ENCODE data around the gene MED13L.
"Not testable (repeated sequence)": the region's sequence is repeated elsewhere in the genome, so short reads cannot be mapped to it uniquely, and the experiment has no call there.

MED13L gene

GRCh38 chr12:116238149-116238548 lies 39.3 kb downstream of the MED13L start:
- no peak for FAIRE-seq

DNA sequence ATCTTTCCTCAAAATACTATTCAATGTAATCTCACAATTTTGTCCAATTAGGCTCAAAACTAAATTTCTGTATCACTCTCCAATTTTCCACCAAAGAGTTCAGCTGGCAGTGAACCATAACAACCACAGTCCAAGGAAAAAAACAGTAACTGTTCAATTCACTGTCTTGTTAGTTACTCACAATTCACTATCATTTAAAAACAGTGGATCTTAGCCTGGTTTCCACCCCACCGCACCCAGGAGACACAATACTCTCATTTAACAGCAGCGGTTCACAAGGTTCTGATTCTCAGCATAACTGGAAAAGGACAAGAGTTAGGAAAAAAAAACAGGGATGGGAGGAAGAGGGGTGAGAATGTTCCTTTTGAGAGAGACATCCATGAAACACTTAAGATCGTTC lies 40.5 kb downstream of the MED13L start:
- no peak for FAIRE-seq
- TF ChIP-seq, protein P1, sequence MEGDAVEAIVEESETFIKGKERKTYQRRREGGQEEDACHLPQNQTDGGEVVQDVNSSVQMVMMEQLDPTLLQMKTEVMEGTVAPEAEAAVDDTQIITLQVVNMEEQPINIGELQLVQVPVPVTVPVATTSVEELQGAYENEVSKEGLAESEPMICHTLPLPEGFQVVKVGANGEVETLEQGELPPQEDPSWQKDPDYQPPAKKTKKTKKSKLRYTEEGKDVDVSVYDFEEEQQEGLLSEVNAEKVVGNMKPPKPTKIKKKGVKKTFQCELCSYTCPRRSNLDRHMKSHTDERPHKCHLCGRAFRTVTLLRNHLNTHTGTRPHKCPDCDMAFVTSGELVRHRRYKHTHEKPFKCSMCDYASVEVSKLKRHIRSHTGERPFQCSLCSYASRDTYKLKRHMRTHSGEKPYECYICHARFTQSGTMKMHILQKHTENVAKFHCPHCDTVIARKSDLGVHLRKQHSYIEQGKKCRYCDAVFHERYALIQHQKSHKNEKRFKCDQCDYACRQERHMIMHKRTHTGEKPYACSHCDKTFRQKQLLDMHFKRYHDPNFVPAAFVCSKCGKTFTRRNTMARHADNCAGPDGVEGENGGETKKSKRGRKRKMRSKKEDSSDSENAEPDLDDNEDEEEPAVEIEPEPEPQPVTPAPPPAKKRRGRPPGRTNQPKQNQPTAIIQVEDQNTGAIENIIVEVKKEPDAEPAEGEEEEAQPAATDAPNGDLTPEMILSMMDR (IDR thresholded peaks at IDR 0.05; ENCODE audit: insufficient read depth, missing control alignments): no peak
- DNase-seq (ENCODE audit: insufficient read length, low spot score): no peak

More at GRCh38 chr12:116238149-116238548, 39.3 kb downstream of the MED13L start:
- DNase-seq (ENCODE audit: insufficient read length, low spot score): no peak
- TF ChIP-seq, protein P1 (IDR thresholded peaks at IDR 0.05; ENCODE audit: insufficient read depth, missing control alignments): no peak

DNA sequence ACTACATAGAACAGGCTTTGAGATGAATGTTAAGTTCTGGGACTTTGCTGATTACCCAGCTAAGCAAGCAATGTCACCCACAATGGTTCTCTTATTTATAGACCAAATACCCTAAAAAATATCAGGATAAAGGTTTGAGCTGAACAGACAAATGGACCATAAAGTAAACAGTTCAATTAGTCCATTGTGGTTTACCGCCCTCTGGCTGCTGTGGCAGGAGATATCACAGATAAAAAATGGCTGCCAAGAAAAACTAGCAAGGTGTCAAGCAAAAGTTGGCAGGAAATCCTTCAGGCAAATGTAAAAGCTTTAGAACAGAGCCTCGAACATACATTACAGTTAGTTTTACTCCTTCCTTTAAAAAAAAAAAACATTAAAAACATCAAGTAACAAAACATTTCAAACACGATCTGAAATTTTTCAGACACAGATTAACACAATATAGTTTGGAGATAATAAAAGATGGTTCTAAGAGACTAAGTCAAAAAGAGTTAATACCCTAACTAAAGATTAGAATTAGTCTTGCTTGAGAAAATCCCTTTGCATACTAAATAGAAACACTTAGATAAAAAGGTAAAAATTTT lies 41.3 kb downstream of the MED13L start:
- TF ChIP-seq, protein P1 (IDR thresholded peaks at IDR 0.05; ENCODE audit: insufficient read depth, missing control alignments): peak; percentile 86
- DNase-seq (ENCODE audit: insufficient read length, low spot score) (no peak), FAIRE-seq (peak; percentile 58)

- not testable (repeated sequence) for DNase-seq (ENCODE audit: insufficient read length, low spot score); FAIRE-seq
Observed at GRCh38 chr12:116234148-116234547, 43.3 kb downstream of the MED13L start.

DNA sequence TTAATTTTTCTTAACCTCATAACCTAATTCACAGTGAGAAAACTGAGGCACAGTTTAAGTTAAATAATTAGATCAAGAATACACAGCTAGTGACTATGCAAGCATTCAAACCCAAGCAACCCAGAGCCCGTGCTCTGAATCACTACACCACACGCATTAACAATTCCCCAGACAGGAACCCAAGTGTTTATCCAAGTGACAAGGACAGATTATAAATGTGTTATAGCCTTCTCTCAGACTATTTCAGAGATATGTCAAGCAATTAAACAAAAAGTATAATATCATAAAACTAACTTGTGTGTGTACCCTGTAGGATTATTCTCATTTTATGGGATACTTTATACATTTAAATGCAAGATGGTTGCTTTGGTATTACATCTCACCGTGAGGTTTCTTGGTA lies 43.8 kb downstream of the MED13L start:
- DNase-seq (ENCODE audit: insufficient read length, low spot score) (no peak), FAIRE-seq (no peak)
- TF ChIP-seq, protein P1 (IDR thresholded peaks at IDR 0.05; ENCODE audit: insufficient read depth, missing control alignments): no peak

GRCh38 chr12:116227811-116228210 lies 49.7 kb downstream of the MED13L start:
- DNase-seq (ENCODE audit: insufficient read length, low spot score) (no peak), FAIRE-seq (no peak)
- TF ChIP-seq, protein P1 (IDR thresholded peaks at IDR 0.05; ENCODE audit: insufficient read depth, missing control alignments): no peak

GRCh38 chr12:116226026-116226425 lies 51.5 kb downstream of the MED13L start:
- FAIRE-seq (no peak), DNase-seq (ENCODE audit: insufficient read length, low spot score) (no peak)
- TF ChIP-seq, protein P1 (IDR thresholded peaks at IDR 0.05; ENCODE audit: insufficient read depth, missing control alignments): no peak

- TF ChIP-seq, protein P1 (IDR thresholded peaks at IDR 0.05; ENCODE audit: insufficient read depth, missing control alignments): no peak
- FAIRE-seq: no peak
- DNase-seq (ENCODE audit: insufficient read length, low spot score): no peak
Observed at GRCh38 chr12:116222358-116222757, 55.1 kb downstream of the MED13L start.
